Kidney glomerular epithelial cell (primary cell): Measurements from ENCODE around the gene NDNF.

Experiments
- DNase-seq: peaks from one replicate; lab custom pipeline; 2025; lab: John Stamatoyannopoulos, UW

NDNF gene, protein sequence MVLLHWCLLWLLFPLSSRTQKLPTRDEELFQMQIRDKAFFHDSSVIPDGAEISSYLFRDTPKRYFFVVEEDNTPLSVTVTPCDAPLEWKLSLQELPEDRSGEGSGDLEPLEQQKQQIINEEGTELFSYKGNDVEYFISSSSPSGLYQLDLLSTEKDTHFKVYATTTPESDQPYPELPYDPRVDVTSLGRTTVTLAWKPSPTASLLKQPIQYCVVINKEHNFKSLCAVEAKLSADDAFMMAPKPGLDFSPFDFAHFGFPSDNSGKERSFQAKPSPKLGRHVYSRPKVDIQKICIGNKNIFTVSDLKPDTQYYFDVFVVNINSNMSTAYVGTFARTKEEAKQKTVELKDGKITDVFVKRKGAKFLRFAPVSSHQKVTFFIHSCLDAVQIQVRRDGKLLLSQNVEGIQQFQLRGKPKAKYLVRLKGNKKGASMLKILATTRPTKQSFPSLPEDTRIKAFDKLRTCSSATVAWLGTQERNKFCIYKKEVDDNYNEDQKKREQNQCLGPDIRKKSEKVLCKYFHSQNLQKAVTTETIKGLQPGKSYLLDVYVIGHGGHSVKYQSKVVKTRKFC

DNA sequence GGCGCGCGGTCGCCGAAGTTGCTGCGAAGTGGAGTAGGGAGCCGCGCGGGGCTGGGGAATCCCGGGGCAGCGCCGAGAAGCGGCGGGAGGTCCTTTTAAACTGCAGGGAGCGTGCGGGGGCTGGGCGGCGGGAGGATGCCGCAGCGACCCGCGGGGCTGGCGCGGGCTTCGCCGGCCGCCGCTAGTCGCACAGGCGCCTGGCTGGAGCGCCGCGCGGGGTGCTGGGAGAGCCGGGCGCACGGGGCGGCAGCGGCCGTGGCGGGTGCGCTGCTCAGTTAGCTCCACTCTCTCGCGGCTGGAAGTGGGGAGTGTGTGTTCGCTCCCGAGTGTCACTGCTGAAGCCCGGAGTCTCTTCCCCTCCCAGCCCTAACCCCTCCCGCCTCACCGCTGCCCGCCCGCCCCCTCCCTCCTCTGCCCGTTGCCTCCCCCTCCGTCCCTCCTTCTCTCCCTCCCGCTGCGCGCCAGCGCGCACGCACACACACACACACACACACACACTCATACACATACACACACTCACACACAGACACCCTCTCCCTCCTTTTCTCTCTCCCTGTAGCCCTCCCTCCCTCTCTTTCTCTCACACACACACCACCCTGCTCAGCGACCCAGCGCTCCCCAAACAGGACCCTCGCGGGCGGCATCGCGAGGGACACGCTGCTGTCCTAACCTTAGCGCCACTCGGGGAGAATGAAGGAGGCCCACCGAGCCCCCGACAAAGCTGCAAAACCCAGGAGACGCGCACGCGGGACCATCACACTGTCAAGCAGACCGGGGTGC, at the start of gene NDNF:
Gene NDNF, minus strand, starts transcription at position 312 of the 780 bp plus-strand sequence. CDS start 26,698 bp downstream, outside the sequence.
- no peak for DNase-seq

DNA sequence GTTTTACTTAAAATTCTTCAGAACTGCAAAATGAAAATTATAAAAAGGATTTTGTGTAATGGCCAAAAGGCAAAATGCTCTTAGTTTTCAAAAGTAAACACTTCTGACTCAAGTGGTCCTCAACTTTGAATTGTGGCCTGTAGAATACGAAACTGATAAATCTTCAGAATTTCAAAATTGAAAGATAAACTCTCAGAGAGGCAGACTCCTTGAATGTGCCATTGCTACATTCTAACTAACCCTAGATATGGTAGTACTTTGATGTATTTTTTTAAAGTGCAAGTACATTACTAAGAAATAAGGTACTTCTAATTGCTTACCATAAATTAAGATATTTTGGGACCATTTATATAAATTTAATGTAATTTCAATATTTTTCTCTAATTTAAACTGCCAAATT, 47.4 kb upstream of the NDNF start:
- no peak for DNase-seq

DNA sequence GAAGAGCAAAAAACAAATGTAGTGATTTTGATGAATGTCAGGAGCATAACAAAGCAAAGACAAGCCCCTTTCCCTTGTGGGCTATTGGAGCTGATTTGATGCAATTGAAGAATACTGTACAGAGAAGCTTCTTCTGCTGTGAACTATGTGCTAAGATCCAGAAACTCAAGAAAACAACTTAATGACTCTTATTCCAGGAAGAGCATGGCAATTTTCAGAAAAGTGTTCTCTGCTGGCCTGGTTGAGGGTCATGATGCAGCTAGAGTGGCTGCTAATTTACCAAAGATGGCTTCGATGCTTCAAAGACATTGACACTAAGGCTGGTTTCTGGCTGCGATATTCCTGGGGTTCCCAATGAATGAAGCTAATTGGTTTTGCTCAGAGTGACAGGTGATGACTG, 46.0 kb upstream of the NDNF start:
- DNase-seq: no peak

DNA sequence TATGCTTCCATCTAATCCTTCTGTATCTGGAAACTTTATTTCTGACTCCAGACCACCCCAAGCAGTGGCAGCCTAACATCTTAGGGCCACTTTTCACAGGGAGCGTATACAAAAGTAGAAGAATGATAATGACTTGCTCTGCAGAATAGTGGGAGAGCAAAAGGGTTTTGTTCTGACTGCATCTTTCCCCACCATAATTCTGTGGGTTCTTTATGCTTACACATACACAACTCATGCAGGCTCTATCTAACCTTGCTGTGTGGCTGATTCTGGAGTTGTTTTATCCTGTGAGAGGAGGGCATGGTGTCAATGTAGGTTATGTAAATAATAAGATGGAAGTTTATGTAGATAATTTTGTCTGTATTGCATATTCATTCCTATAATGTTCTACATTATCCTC, 42.4 kb upstream of the NDNF start:
- DNase-seq: no peak

DNA sequence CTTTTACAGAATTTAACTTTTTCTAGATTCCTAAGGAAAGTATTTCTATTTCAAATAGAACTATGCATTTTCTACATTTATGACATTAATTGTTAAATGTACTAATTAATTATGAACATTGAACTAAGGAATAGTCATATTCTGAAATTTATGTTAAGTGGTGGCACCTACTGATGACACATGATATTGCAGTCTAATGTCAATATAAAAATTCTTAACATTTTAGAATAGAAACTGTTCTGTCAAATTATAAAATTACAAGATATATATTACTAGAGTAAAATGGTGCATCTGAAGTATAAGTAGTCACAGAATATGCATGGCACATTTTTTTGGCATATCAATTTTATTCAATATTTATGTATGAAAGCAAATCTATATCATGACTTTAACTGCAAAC, 40.2 kb upstream of the NDNF start:
- DNase-seq: peak; percentile 2

DNA sequence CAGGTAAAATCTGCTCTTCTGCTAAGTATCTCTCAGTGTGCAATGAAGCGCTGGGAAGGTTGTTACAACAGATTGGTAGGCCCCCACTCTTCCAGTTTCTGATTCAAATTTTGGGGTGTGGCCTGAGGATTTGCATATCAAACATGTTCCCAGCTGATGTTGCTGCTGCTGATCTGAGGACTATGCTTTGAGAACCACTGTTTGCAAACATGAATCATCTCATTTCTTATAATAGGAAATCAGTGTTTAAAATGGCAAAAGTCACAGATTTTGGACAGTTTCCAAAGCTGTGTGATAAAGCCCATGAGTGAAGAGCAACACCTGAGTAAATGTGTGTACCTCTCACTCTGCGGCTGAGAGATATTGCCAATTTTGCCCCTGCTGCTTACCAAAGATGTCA, 36.2 kb upstream of the NDNF start:
- no peak for DNase-seq

DNA sequence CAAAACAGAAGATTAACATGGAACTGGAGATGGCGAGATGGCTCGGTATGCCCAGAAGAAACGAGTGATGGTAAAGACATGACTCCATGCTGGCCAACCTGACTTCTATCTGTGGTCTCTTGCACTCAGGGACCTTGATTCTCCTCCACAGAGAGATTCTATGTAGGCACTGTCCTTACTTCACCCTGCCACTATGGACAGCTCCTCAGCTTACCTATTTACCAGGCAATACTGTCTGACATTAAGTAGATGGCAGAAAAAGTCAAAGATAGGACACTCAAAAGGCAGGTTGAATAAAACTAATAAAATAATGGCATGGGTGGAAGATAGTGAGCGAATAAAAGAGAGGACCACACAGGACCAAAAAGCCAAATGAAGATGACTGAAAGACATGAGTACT, 35.2 kb upstream of the NDNF start:
- no peak for DNase-seq

DNA sequence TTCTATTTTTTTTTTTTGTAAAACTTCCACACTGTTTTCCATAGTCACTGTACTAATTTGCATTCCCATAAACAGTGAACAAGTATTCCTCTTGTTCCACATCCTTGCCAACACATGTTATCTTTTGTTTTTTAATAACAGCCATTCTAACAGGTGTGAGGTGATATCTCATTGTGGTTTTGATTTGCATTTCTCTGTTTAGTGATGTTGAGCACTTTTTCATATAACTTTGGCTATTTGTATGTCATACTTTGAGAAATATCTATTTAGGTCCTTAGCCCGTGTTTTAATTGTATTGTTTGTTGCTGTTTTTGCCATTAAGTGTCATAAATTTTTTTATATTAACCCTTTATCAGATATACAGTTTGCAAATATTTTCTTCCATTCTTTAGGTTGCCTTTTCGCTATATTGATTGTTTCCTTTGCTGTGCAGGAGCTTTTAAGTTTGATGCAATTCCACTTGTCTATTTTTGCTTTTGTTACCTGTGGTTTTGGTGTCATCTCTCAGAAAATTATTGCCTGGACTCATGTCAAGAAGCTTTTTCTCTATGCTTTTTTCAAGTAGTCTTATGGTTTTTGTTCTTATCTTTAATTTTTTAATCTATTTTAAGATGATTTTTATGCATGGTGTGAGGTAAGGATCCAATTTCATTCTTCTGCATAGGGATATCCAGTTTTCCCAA, 27.9 kb upstream of the NDNF start:
- DNase-seq: no peak

DNA sequence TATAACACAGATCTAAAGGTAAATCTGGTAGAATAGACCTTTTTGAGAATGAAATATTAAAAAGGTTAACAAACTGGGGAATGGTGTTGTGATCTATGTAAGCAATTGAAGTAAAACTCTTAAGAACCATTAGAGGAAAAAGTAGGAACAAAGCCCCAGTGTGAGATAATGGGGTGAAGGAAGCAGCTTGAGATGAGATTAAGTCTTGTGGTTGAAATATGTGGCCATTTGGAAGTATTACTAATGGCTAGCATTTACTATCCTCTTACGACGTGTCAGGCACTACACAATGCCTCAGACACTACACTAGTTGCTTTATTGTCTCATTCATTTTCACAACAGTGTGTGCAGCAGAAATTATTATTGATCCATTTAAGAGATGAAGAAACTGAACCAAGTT, 25.9 kb upstream of the NDNF start:
- no peak for DNase-seq

DNA sequence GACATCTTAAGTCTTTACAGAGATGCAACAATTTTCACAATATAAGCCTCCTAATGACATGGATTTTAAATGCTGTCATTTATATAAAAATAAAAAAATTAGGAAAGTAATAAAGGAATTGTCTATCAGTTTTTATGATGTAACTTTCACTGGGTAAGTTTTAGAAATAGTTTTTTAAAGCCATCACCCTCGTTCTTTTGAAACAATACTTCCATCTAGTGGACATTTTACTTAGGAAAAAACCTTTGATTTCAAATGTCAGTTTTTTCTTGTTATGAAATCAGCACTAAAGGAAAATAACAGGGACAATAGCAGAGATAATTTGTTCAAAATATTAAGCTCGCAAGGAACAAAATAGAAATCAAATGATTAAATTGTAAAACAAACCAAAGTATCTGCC, 24.3 kb upstream of the NDNF start:
- peak; percentile 39 for DNase-seq

DNA sequence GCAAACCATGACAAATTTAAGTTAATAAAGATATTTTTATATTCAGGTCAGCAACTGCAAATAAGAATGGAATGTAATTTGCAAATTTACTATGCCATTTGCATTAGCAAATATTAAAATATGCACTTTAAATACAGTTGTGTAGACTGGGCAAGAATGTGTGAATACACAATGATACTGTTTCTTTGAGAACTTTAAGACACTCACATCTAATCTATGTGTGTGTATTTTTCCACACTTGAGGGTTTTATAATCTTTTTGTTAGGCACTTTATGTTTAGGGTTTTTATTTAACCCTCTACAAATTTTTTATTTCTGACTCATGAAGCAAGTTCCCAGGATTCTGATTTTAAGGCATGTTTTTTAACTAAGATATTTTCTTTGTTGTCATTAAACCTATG, 23.9 kb upstream of the NDNF start:
- DNase-seq: no peak

DNA sequence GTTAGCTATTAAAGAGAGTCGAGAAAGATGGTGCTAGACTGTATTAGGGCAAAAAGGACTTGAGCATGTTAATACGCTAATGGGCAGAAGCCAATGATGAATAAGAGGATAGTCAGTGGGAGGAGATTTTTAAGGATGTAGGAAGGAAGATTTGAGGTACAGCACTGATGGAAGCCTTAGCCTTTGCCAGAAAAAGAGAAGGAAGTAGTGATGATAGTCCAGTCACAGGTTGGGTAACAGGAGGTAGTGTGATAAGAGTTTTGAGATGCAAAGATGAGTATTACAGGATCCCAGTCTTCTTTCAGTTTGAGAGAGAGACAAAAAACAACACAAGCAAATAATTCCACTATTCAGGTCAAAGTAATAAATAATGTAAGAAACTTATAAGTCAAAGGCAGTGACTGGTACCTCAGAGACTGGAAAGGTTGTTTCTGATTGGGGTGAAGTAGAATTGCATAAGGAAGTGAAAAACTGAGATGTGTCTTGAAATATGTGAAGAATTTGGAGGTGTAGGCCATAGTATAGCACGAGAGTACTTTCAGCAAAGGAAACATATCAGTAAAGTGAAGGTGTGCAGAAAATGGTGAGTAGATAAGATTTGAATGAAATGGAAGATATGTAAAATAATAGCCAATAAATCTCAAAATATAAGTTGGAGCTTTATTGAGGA, 22.1 kb upstream of the NDNF start:
- DNase-seq: no peak

DNA sequence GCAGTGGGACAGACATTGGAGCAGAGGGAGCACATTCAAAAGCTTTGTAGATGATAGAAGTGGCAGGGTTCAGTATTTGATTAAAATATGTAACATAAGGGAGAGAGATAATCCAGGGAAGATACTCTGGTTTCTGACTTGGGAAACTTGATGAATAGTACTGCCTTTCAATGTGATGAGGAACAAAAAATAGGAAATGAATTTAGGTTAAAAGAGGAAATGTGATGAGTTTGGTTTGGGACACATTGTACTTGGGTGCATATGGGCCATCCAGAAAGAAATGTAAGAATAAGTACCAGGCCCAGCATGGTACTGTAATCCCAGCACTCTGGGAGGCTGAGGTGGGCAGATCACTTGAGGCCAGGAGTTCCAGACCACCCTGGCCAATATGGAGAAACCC, 20.9 kb upstream of the NDNF start:
- DNase-seq: no peak

DNA sequence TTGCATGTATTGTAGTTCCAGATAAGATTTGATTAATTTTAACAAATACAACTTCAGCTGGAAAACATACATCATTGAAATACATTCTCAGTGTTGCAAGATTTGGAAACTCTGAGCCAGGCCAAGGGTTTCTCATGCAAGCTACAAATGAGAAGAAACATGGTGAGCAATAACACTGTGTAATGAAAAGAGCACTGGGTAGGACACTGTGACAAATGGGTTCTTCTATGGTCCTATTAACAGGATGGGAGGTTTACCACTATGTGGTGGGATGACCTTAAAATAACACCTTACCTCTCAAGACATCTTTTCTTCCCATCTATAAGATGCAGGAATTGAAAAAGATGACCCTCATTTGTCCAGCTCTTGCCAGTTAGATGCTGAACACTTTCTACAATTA, 19.6 kb upstream of the NDNF start:
- no peak for DNase-seq

DNA sequence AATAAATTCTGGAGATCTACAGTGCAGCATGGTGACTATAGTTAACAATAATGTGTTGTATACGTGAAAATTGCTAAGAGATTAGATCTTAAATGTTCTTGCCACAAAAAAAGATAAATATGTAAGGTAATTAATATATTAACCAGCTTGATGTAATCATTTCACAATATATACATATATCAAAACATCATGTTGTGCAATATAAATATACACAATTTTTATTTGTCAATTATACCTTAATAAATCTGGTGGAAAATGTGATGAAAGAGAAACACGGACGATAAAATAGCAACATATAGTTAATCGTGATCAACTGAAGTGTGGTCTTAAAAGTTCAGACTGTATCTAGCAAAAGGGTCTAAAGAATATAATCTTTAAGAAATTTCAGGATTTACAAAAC, 16.5 kb upstream of the NDNF start:
- DNase-seq: no peak

DNA sequence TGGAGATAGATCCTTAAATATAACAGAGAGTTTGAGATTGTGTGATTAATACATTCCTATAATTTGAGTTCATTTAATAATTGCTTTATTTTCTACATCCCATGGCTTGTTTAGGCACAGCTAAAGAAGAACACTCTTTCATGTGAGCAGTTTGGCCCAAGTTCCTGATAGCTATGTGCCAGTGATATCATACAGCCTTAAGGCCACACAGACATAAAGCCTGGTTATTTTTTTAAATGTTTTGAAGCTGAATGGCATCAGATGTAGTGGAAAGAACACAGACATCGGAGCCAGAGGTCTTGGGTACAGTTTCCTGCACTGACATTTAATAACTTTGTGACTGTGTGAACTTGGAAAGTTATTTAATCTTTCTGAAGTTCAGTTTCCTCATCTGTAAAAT, 7.0 kb upstream of the NDNF start:
- DNase-seq: no peak

DNA sequence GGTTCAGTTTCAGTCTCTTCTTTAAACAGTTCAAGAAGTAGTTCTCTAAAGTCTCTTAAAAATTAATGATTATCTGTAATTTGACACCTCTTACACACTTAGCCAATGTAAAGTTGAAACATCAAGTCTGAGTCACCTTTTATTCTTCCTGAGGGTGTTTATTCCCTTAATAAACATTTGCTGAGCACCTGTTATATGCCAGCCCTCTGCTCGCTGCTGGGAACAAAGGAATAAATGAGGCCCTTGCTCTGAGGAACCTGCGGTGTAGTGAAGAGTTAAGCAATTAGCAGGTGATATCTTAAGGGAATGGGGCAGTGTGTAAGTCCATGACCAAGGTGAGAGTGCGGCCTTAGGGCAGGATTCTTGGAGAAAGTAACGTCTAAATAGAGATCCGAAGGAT, 5.2 kb upstream of the NDNF start:
- DNase-seq: no peak

DNA sequence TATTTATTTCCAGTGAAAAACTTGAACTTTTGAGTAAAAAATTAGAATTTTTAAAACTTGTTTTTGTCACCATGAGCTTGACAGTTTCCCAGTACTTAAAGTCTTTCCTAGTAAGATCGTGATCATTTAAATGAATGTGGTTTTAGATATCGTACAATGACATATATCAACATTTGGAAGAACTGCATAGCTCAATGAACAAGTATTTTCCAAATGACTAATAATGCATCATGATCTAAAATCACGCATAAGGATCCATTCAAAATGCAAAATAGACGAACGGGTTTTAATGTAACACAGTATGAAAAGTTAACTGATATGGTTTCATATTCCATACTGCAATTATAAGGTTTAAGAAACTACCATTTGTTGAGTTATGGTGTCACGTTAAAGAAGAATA, 4.1 kb upstream of the NDNF start:
- DNase-seq: no peak

DNA sequence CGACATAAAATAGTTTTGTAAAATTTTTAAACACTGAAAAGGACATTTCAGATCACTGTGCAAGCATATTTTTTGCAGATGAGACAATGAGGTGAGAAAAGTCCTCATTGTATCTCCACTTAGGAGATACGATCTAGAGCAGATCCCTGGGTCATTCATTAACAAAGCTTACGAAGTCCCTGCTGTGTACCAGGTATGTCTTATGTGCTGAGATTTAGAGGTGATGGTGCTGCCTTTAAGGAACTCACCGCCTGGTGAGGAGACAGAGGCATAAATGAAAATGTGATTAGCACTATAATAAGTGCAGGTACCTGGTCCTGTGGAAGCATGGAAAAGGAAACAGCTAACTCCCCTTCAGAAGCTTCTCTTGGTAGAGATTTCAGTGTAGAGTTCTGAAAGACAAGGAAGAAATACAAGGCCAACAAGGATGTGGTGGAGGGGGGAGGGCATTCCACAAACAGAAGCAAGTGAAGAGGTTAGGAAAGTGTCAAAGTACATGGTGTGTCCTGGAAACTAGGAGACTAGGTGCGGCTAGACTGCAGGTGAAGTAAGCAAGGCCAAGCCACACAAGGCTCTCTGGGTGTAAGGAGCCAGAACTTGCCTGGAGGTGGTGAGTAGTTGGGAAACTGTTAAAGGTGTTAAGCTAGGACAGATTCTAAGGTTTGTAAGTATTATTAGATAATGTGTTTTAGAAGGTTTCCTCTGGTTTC, 1.5 kb upstream of the NDNF start:
- no peak for DNase-seq

DNA sequence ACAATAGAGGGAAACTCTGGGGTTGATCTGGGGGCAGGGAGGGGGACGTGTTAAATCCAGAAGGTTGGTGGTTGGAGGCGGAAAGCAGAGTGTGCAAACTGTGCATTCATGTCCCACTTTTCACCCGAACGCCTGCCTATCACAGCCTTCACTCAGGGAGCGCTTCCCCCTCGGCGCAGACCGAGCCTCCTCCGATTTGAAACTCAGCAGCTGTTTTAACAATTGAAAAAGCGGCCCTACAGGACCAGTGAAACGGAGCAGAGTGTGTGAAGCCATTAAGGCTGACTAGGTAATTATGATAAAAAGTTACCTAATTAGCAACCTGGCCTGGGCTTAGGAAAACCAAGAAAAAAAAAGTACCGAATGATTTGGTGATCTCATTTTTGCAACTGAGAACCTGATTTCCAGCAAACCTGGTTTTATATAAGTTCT, 685 bp upstream of the NDNF start:
- no peak for DNase-seq

DNA sequence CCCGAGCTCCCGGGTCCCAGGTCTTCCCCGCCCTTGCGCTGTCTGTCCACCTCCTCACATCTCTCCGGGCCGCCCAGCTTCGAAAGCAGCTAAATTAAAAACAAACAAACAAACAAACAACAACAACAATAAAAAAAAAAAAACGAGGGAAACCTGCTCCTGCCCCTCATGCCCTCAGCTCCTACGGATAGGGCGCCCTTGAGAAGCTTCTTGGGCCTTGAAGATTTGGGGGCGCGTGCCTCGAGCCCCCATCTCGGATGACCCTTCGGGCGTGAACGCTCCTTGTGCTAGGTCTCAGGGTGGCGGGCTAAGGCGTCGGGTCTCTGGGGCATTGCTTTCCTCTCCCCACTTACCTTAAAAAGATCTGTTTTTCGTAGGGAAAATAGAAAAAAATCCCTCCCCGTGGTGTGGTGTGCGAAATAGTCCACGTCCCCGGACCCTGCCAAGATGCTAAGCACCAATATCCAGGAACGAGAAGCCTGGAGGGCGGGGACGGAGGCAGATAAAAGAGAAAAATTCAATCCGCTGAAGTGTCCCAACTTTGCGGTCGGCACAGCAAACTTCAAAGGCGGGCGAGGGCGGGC, 603 bp downstream of the NDNF start:
- no peak for DNase-seq
